ENCODE results near the gene KLHL6.
"Not testable (repeated sequence)": the region's sequence is repeated elsewhere in the genome, so short reads cannot be mapped to it uniquely, and the experiment has no call there.

The KLHL6 gene

GRCh38 chr3:183529185-183529584 lies 26.3 kb downstream of the KLHL6 start:
- no peak for DNase-seq

GRCh38 chr3:183528758-183529157 lies 26.7 kb downstream of the KLHL6 start:
- not testable (repeated sequence) for DNase-seq

- no peak for DNase-seq
These were observed 27.8 kb downstream of the KLHL6 start for GRCh38 chr3:183527428-183528379.

- DNase-seq, result no peak
These were observed 28.6 kb downstream of the KLHL6 start for GRCh38 chr3:183526838-183527427.

- DNase-seq, result no peak
These were observed 31.0 kb downstream of the KLHL6 start for GRCh38 chr3:183524476-183524875.

GRCh38 chr3:183520741-183521556 lies 34.6 kb downstream of the KLHL6 start:
- not testable (repeated sequence) for DNase-seq

GRCh38 chr3:183520295-183520694 lies 35.2 kb downstream of the KLHL6 start:
- not testable (repeated sequence) for DNase-seq

GRCh38 chr3:183519891-183520290 lies 35.6 kb downstream of the KLHL6 start:
- DNase-seq, result no peak

GRCh38 chr3:183518491-183519251 lies 36.8 kb downstream of the KLHL6 start:
- DNase-seq, result no peak

GRCh38 chr3:183517607-183518006 lies 37.9 kb downstream of the KLHL6 start:
- no peak for DNase-seq

GRCh38 chr3:183515968-183516851 lies 39.3 kb downstream of the KLHL6 start:
- no peak for DNase-seq

- DNase-seq, result no peak
These were observed 41.5 kb downstream of the KLHL6 start for GRCh38 chr3:183514021-183514420.

- no peak for DNase-seq
These were observed 42.3 kb downstream of the KLHL6 start for GRCh38 chr3:183513046-183513706.

- not testable (repeated sequence) for DNase-seq
These were observed 44.0 kb downstream of the KLHL6 start for GRCh38 chr3:183511286-183512131.

GRCh38 chr3:183508821-183509220 lies 46.7 kb downstream of the KLHL6 start:
- DNase-seq, result no peak

GRCh38 chr3:183507551-183507950 lies 48.0 kb downstream of the KLHL6 start:
- no peak for DNase-seq

GRCh38 chr3:183506674-183507320 lies 48.7 kb downstream of the KLHL6 start:
- DNase-seq, result no peak

- no peak for DNase-seq
These were observed 50.9 kb downstream of the KLHL6 start for GRCh38 chr3:183504597-183504996.

- DNase-seq, result no peak
These were observed 51.8 kb downstream of the KLHL6 start for GRCh38 chr3:183503746-183504145.
